Activated CD8-positive, alpha-beta T cell treated with anti-CD3 and anti-CD28 coated beads for 36 hours (primary cell): ENCODE data around the gene TMTC3. TPM values are rescaled to one million over a fixed set of nuclear protein-coding genes. Genes with fewer than 3 reads are reported as not detected.

Experiments
- ATAC-seq: fragments of 200-7000 bp; cut with Tn5 transposase; one replicate; pipeline ENCODE4 v1.10.0; 2021; ENCODE audit warnings: mild to moderate bottlenecking, moderate library complexity
- CTCF ChIA-PET: fragments of 350-600 bp; sonication (Branson Sonifier 250); formaldehyde crosslinking; loops from one replicate; lab custom pipeline; 2021; ENCODE audit warnings: antibody characterized with exemption; lab: Charles Lee
- POLR2A ChIA-PET: fragments of 350-600 bp; sonication (Branson Sonifier 250); formaldehyde crosslinking; loops from one replicate; lab custom pipeline; 2021; ENCODE audit warnings: antibody characterized with exemption; lab: Charles Lee
- DNase-seq: peaks from one replicate; pipeline ENCODE4 v3.0.0-alpha.2; 2020
- H3K27ac Mint-ChIP-seq: one replicate; pipeline ENCODE4 v1.8.0; 2021; ENCODE audit warnings: mild to moderate bottlenecking, mixed read lengths
- H3K27me3 Mint-ChIP-seq: one replicate; pipeline ENCODE4 v1.8.0; 2021; ENCODE audit warnings: mixed read lengths
- H3K36me3 Mint-ChIP-seq: one replicate; pipeline ENCODE4 v1.8.0; 2021; ENCODE audit warnings: low read depth, mixed read lengths
- H3K4me1 Mint-ChIP-seq: one replicate; pipeline ENCODE4 v1.8.0; 2021; ENCODE audit warnings: low read depth, mixed read lengths
- H3K4me3 Mint-ChIP-seq: one replicate; pipeline ENCODE4 v1.8.0; 2021; ENCODE audit warnings: mild to moderate bottlenecking, moderate library complexity, mixed read lengths
- H3K9me3 Mint-ChIP-seq: one replicate; pipeline ENCODE4 v1.8.0; 2021; ENCODE audit warnings: mixed read lengths
- intact Hi-C: fragments of 100-400 bp; cut with micrococcal nuclease; formaldehyde crosslinking; loops from one replicate; pipeline ENCODE4 v1.10.0; 2022
- total RNA-seq, 2 experiments: library from RNA; stranded (reverse); gene quantifications; one replicate each; pipeline ENCODE4 v1.2.3, GENCODE V29; 2021
- TF ChIP-seq, protein P1 (sequence below): fragments of 200-600 bp; IDR thresholded peaks from one replicate; pipeline ENCODE4 v1.8.0; 2022; ENCODE audit warnings: antibody characterized with exemption, mild to moderate bottlenecking

TMTC3 gene
- total RNA-seq, 2 experiments from 2014 or later, result 4.7 to 5.0 TPM

DNA sequence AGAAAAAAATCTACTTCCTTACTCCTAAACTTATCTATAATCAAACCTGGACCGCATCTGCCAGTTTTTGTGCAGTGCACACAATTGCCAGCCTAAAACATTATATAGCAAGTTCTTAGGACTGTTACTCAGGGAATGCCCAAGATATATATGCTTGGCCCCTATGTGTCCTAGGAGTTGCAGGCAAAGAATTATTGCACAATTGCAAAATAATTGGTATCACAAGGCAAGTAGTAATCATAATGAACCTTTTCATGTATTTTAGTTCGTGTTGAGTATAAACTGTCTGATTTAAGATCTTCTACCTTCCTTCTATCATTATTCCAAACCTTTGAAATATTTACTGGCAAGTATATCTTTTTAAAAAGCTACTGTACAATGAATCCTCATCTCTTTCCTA is 45.5 kb downstream of the TMTC3 start:
- H3K4me1 Mint-ChIP-seq, result no peaks in the 10 kb centered on the region
- H3K4me3 Mint-ChIP-seq, result no peak overlapping the region
- peaks cover 1% of the 10 kb centered on the region for H3K9me3 Mint-ChIP-seq
- no peak overlapping the region for H3K27ac Mint-ChIP-seq
- intact Hi-C loops, result no loop called here
- ATAC-seq (no peak), DNase-seq (no peak)
- H3K27me3 Mint-ChIP-seq, result no peaks in the 10 kb centered on the region
- peaks cover 26% of the 10 kb centered on the region for H3K36me3 Mint-ChIP-seq
- TF ChIP-seq, protein P1, sequence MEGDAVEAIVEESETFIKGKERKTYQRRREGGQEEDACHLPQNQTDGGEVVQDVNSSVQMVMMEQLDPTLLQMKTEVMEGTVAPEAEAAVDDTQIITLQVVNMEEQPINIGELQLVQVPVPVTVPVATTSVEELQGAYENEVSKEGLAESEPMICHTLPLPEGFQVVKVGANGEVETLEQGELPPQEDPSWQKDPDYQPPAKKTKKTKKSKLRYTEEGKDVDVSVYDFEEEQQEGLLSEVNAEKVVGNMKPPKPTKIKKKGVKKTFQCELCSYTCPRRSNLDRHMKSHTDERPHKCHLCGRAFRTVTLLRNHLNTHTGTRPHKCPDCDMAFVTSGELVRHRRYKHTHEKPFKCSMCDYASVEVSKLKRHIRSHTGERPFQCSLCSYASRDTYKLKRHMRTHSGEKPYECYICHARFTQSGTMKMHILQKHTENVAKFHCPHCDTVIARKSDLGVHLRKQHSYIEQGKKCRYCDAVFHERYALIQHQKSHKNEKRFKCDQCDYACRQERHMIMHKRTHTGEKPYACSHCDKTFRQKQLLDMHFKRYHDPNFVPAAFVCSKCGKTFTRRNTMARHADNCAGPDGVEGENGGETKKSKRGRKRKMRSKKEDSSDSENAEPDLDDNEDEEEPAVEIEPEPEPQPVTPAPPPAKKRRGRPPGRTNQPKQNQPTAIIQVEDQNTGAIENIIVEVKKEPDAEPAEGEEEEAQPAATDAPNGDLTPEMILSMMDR, result no peak
- ChIA-PET POLR2A (no interaction called here), CTCF (no interaction called here)

DNA sequence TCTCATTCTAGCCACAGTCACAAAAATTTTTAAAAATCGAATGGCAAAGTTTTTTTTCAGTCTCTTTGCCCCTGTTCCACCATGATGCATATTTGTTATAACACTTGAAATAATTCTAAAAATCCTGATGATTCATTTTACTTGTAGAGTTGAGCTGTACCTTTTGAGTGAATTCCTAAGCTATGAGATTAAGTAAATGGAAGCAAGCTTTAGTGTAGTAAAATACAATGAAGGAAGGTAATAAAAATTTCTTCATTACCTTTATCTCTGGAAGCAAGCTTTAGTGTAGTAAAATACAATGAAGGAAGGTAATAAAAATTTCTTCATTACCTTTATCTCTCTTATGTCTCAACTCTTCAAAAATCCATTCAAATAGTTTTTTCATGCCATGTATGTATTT is 46.1 kb downstream of the TMTC3 start:
- Mint-ChIP-seq H3K9me3 (peaks cover 1% of the 10 kb centered on the region), H3K36me3 (peaks cover 21% of the 10 kb centered on the region), H3K4me1 (no peaks in the 10 kb centered on the region), H3K27me3 (no peaks in the 10 kb centered on the region), H3K27ac (no peak overlapping the region), H3K4me3 (no peak overlapping the region)
- POLR2A ChIA-PET, result interaction anchor here (0.6 kb wide), 1 partner anchor 175 kb away, joined by 5 read pairs; no protein-coding TSS in a partner anchor
- CTCF ChIA-PET, result no interaction called here
- TF ChIP-seq, protein P1, result no peak
- no peak for DNase-seq
- intact Hi-C loops, result no loop called here
- no peak for ATAC-seq

DNA sequence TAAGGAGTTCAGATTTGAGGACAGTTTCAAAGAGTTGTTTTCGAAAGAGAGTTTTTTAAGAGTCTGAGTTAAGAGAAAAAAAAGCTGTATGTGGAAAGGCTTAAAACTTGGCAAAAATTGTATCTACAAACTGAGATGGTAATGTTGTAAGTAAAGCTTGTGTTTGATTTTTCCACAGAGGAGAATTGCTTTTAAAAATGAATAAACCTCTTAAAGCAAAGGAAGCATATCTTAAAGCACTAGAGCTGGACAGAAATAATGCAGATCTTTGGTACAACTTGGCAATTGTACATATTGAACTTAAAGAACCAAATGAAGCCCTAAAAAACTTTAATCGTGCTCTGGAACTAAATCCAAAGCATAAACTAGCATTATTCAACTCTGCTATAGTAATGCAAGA is 50.3 kb downstream of the TMTC3 start:
- Mint-ChIP-seq H3K27ac (no peak overlapping the region), H3K9me3 (no peaks in the 10 kb centered on the region), H3K4me1 (no peaks in the 10 kb centered on the region), H3K27me3 (no peaks in the 10 kb centered on the region), H3K36me3 (peaks cover 20% of the 10 kb centered on the region), H3K4me3 (no peak overlapping the region)
- CTCF ChIA-PET, result no interaction called here
- TF ChIP-seq, protein P1, result no peak
- DNase-seq (no peak), ATAC-seq (no peak)
- POLR2A ChIA-PET, result no interaction called here
- intact Hi-C loops, result no loop called here

DNA sequence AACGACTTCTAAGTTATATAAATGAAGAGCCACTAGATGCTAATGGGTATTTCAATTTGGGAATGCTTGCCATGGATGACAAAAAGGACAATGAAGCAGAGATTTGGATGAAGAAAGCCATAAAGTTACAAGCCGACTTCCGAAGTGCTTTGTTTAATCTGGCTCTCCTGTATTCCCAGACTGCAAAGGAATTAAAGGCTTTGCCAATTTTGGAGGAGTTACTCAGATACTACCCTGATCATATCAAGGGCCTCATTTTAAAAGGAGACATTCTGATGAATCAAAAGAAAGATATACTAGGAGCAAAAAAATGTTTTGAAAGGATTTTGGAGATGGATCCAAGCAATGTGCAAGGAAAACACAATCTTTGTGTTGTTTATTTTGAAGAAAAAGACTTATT is 52.8 kb downstream of the TMTC3 start:
- Mint-ChIP-seq H3K9me3 (no peaks in the 10 kb centered on the region), H3K4me3 (no peak overlapping the region), H3K36me3 (peaks cover 20% of the 10 kb centered on the region), H3K27ac (no peak overlapping the region), H3K4me1 (no peaks in the 10 kb centered on the region), H3K27me3 (no peaks in the 10 kb centered on the region)
- ATAC-seq, result no peak
- ChIA-PET POLR2A (no interaction called here), CTCF (no interaction called here)
- no peak for DNase-seq
- TF ChIP-seq, protein P1, result no peak
- intact Hi-C loops, result no loop called here

DNA sequence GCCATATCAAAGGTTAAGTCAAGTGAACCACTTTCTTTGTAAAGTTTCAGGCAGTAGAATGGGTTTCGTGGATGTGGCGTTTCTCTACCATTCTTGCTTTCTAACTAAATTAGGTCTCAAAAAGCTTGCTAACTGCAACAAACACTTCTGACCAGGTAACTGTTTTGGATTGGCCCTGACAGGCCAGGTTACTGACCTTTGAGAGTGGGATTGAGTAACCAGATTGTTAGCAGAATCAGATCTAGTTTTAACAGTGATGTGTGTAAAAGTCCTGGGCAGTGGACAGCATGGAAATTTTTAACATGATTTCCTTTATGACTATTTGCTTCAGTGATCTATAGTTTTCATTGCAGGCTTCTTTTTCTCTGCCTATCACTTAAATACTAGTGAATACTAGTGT is 57.9 kb downstream of the TMTC3 start:
- TF ChIP-seq, protein P1, result no peak
- Mint-ChIP-seq H3K27ac (no peak overlapping the region), H3K27me3 (no peaks in the 10 kb centered on the region), H3K36me3 (peaks cover 6% of the 10 kb centered on the region), H3K4me3 (no peak overlapping the region), H3K4me1 (no peaks in the 10 kb centered on the region), H3K9me3 (peaks cover 8% of the 10 kb centered on the region)
- ChIA-PET CTCF (no interaction called here), POLR2A (no interaction called here)
- DNase-seq, result no peak
- no peak for ATAC-seq
- intact Hi-C loops, result no loop called here
